ENCODE data around the gene CALN1. TPM values are rescaled to one million over a fixed set of nuclear protein-coding genes. Genes with fewer than 3 reads are reported as not detected.

Gene CALN1
- total RNA-seq, 1 donor from 2014 or later, result not detected

DNA sequence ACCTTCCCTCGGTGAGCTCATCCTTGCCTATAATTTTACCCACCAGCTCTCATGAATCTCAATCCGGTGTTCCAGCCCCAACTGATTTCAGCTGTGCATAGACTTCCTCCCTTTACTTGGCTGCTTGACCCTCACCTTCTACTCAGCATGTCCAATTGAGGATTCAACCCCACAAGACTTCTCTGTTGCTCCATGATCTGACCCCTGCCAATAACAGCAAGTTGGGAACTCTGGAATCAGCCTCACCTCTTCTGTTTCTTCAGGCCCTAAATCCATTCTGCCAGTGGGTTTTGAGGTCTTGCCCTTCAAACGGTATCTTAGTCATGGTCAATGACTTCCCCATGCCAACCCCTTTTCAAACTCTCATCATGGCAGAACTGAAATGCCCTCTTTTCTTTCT lies 390.4 kb downstream of the CALN1 start:
- H3K36me3 ChIP-seq (ENCODE audit: control insufficient read depth, insufficient read depth, low read length), result no peaks in the 10 kb centered on the region
- H3K27me3 ChIP-seq (ENCODE audit: control insufficient read depth, insufficient read depth, low read length), result no peaks in the 10 kb centered on the region
- TF ChIP-seq, protein P1, sequence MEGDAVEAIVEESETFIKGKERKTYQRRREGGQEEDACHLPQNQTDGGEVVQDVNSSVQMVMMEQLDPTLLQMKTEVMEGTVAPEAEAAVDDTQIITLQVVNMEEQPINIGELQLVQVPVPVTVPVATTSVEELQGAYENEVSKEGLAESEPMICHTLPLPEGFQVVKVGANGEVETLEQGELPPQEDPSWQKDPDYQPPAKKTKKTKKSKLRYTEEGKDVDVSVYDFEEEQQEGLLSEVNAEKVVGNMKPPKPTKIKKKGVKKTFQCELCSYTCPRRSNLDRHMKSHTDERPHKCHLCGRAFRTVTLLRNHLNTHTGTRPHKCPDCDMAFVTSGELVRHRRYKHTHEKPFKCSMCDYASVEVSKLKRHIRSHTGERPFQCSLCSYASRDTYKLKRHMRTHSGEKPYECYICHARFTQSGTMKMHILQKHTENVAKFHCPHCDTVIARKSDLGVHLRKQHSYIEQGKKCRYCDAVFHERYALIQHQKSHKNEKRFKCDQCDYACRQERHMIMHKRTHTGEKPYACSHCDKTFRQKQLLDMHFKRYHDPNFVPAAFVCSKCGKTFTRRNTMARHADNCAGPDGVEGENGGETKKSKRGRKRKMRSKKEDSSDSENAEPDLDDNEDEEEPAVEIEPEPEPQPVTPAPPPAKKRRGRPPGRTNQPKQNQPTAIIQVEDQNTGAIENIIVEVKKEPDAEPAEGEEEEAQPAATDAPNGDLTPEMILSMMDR (IDR thresholded peaks at IDR 0.05; ENCODE audit: insufficient read depth, low read length, severe bottlenecking), result no peak
- no peak overlapping the region for H3K4me3 ChIP-seq (ENCODE audit: low read depth, low read length)
- DNase-seq (ENCODE audit: low read depth), result no peak
- FAIRE-seq, result no peak

DNA sequence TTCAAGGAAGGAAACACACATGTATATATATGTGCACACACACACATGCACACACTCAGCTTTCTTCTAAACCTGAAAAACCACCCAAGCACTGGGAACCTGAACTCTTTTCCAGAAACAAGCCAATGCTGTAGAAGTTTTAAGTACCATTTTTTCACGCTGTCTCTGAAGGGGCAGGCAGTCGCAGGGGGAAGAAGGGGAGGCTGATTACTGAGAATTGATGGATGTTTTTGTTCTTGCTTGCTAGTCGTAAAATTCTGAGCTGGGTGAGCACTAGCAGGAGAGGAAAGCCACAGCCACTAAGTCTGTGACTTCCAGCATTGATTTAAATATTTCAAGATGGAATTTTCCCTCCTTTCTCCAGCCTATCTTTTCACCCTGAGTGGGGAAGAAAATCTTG lies 391.8 kb downstream of the CALN1 start:
- Histone ChIP-seq H3K4me3 (ENCODE audit: low read depth, low read length) (no peak overlapping the region), H3K27me3 (ENCODE audit: control insufficient read depth, insufficient read depth, low read length) (no peaks in the 10 kb centered on the region), H3K36me3 (ENCODE audit: control insufficient read depth, insufficient read depth, low read length) (no peaks in the 10 kb centered on the region)
- TF ChIP-seq, protein P1 (IDR thresholded peaks at IDR 0.05; ENCODE audit: insufficient read depth, low read length, severe bottlenecking), result no peak
- no peak for FAIRE-seq
- DNase-seq (ENCODE audit: low read depth), result no peak

DNA sequence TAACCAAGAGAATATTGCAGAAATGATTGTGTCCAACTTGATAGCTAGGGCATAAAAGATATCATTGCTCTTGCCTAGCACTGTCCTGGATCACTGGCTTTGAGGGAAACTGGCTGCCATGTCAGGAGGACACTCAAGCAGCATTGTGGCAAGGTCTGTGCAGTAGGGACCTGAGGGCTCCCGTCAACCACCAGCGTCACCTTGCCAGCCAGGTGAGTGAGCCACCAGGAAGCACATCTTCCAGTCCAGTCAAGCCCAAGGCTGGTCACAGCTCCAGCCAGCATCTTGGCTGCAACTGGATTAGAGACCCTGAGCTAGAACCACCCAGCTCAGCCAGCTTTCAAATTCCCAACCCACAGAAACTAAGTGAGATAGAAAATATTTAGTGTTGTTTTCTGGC lies 392.7 kb downstream of the CALN1 start:
- TF ChIP-seq, protein P1 (IDR thresholded peaks at IDR 0.05; ENCODE audit: insufficient read depth, low read length, severe bottlenecking), result no peak
- Histone ChIP-seq H3K36me3 (ENCODE audit: control insufficient read depth, insufficient read depth, low read length) (no peaks in the 10 kb centered on the region), H3K27me3 (ENCODE audit: control insufficient read depth, insufficient read depth, low read length) (no peaks in the 10 kb centered on the region), H3K4me3 (ENCODE audit: low read depth, low read length) (no peak overlapping the region)
- no peak for DNase-seq (ENCODE audit: low read depth)
- FAIRE-seq, result no peak

DNA sequence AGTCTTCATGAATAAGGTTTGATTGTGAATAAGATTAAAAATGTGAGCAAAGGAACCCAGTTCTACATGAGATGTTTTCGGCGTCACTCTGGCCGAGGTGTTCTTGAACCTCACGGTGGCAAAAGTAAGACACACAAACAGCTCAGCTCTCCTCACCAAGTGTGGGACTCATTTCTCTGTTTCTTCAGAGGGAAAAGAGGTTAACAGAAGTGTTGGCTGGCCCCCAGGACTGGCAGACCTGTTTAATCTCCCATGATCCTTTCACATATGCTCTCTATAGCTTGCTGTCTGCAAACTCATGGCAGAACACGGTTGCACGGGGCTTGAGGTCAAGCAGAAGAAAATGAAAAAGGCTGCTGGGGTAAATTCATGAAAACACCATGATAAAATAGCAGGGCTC lies 394.4 kb downstream of the CALN1 start:
- DNase-seq (ENCODE audit: low read depth), result no peak
- Histone ChIP-seq H3K4me3 (ENCODE audit: low read depth, low read length) (no peak overlapping the region), H3K27me3 (ENCODE audit: control insufficient read depth, insufficient read depth, low read length) (no peaks in the 10 kb centered on the region), H3K36me3 (ENCODE audit: control insufficient read depth, insufficient read depth, low read length) (no peaks in the 10 kb centered on the region)
- TF ChIP-seq, protein P1 (IDR thresholded peaks at IDR 0.05; ENCODE audit: insufficient read depth, low read length, severe bottlenecking), result no peak
- no peak for FAIRE-seq

DNA sequence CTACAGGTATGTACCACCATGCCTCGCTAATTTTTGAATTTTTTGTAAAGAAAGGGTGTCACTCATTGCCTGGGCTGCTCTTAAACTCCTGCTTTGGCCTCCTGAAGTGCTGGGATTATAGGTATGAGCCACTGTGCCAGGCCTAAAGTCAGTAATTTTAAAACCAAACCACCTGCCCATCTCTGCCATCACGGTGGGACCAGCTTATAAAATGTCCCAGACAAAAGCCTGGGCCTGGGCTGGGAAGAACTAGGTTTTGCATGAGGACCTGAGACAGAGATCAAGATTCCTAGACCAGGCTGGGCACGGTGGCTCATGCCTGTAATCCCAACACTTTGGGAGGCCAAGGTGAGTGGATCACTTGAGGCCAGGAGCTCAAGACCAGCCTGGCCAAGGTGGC lies 395.6 kb downstream of the CALN1 start:
- TF ChIP-seq, protein P1 (IDR thresholded peaks at IDR 0.05; ENCODE audit: insufficient read depth, low read length, severe bottlenecking), result no peak
- DNase-seq (ENCODE audit: low read depth), result no peak
- no peak for FAIRE-seq
- Histone ChIP-seq H3K4me3 (ENCODE audit: low read depth, low read length) (no peak overlapping the region), H3K36me3 (ENCODE audit: control insufficient read depth, insufficient read depth, low read length) (no peaks in the 10 kb centered on the region), H3K27me3 (ENCODE audit: control insufficient read depth, insufficient read depth, low read length) (no peaks in the 10 kb centered on the region)

DNA sequence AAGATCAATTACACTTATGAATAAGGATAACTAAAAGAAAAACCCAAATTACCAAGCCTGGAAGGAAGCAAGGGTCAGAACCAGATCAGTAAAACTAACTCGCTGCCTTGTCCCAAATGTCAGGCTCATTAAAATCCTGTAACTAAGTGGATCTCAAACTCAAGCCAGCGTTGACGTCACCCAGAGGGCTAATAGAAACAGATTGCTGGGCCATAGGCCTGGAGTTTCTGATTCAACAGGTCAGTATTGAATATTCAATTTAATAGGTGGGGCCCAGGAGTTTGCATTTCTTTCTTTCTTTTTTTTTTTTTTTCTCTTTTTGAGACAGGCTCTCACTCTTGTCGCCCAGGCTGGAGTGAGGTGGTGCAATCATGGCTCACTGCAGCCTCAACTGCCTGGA lies 397.0 kb downstream of the CALN1 start:
- H3K4me3 ChIP-seq (ENCODE audit: low read depth, low read length), result no peak overlapping the region
- TF ChIP-seq, protein P1 (IDR thresholded peaks at IDR 0.05; ENCODE audit: insufficient read depth, low read length, severe bottlenecking), result no peak
- no peaks in the 10 kb centered on the region for H3K36me3 ChIP-seq (ENCODE audit: control insufficient read depth, insufficient read depth, low read length)
- DNase-seq (ENCODE audit: low read depth) (no peak), FAIRE-seq (no peak)
- no peaks in the 10 kb centered on the region for H3K27me3 ChIP-seq (ENCODE audit: control insufficient read depth, insufficient read depth, low read length)
